NB4 (cell line): Measurements from ENCODE around the gene MEGF11.

ENCODE experiments used
- DNase-seq: peaks from one replicate; pipeline ENCODE4 v3.0.0; 2010; ENCODE audit warnings: low read depth
- H3K4me3 ChIP-seq: one replicate; pipeline ENCODE4 v1.5.1; 2011; ENCODE audit warnings: mild to moderate bottlenecking, low read depth, low read length, moderate library complexity
- CTCF ChIP-seq: IDR thresholded peaks from one replicate; pipeline ENCODE4 v1.5.1; 2012; ENCODE audit warnings: low read depth, low read length
- MAX ChIP-seq: IDR thresholded peaks from 2 replicates; pipeline ENCODE4 v1.6.1; 2011; ENCODE audit warnings: low read depth, low read length
- MYC ChIP-seq: IDR thresholded peaks from 2 replicates; pipeline ENCODE4 v1.6.1; 2011; ENCODE audit warnings: low read depth, low read length
- POLR2A ChIP-seq: IDR thresholded peaks from 2 replicates; pipeline ENCODE4 v1.6.1; 2011; ENCODE audit warnings: mild to moderate bottlenecking; ENCODE audit not compliant: insufficient read length; ENCODE audit errors: extremely low read depth

MEGF11 gene

GRCh38 chr15:66108483-66109265 is 144.9 kb downstream of the MEGF11 start:
- TF ChIP-seq POLR2A (no peak), MAX (no peak), MYC (no peak), CTCF (no peak)
- no peak for DNase-seq
- no peak overlapping the region for H3K4me3 ChIP-seq

GRCh38 chr15:66107070-66107469 is 146.5 kb downstream of the MEGF11 start:
- no peak for TF ChIP-seq POLR2A
- no peak for TF ChIP-seq MAX
- no peak for TF ChIP-seq MYC
- no peak for TF ChIP-seq CTCF
- DNase-seq, result no peak
- no peak overlapping the region for H3K4me3 ChIP-seq

GRCh38 chr15:66105286-66106265 is 148.0 kb downstream of the MEGF11 start:
- H3K4me3 ChIP-seq, result no peak overlapping the region
- DNase-seq, result no peak
- TF ChIP-seq MAX (no peak), POLR2A (no peak)

GRCh38 chr15:66103293-66103590 is 150.3 kb downstream of the MEGF11 start:
- DNase-seq, result no peak
- H3K4me3 ChIP-seq, result no peak overlapping the region
- TF ChIP-seq POLR2A (no peak), MYC (no peak), MAX (no peak), CTCF (no peak)

- no peak for DNase-seq
- TF ChIP-seq MYC (no peak), MAX (no peak), POLR2A (no peak), CTCF (no peak)
Observed at GRCh38 chr15:66102563-66103292, 150.8 kb downstream of the MEGF11 start.

More at GRCh38 chr15:66102563-66103292, 150.8 kb downstream of the MEGF11 start:
- H3K4me3 ChIP-seq, result no peak overlapping the region
